ENCODE data around the gene NUP85.
"Not testable (repeated sequence)": the region's sequence is repeated elsewhere in the genome, so short reads cannot be mapped to it uniquely, and the experiment has no call there.

NUP85 gene

DNA sequence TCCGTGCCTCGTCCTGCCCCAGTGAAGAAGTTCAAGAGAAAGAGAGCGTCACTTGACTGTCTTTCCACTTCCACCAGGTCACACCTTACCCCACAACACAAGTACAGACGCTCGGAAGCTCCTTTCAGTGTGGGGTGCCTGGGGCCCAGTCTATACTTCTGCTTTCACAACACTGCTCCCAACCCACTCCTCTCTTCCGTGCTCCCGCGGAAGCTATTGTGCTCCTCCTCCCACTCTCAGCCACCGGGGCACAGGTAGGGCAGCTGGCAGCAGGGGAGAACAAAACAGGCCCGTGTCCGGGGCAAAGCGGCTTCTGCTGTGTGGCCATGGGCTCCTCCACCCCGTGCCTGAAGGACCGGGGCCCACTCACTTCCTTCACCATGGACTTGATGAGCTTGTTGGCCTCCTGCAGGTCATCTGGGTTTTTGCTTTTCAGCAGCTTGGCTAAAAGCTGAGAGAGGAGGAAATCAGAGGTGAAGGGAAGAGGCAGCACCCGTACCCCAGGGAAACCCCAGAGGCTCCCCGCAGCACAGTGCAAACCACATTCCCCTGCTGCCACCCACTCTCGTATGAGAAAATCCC is 37.1 kb downstream of the NUP85 start:
- peak; percentile 63 for DNase-seq

DNA sequence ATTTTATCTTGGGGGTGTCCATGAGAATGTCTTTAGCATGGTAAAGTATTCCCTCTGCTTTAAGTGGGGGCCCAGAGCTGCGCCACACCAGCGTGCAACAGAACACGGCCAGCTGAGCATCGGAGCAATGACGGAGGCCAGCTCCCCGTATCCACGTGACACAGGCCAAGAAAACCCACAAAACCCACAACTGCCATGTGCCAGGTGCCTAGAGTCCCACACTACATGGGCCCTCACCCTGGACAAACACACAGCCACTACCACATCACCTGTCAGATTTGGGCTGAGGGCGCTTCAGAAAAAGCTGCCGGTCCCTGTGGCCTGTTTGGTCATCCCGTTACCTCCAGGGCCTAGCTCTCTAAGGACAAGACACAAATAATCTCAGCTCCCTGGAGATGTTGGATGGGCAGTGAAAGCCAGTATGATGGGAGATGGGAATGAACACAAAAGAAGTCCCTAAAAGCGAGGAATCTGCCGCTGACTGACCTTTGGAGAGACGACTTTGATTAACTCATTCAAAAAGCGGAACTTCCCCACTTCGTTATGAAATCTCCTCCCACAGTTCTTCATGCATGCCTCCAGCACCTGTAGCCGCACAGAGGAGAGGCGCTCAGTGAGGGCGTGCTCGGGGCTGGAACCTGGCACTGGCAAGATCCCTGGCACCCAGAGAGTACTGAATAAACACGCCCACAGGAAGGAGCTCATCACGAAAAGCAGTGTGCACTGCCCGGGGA is 38.8 kb downstream of the NUP85 start:
- DNase-seq, result peak; percentile 16

DNA sequence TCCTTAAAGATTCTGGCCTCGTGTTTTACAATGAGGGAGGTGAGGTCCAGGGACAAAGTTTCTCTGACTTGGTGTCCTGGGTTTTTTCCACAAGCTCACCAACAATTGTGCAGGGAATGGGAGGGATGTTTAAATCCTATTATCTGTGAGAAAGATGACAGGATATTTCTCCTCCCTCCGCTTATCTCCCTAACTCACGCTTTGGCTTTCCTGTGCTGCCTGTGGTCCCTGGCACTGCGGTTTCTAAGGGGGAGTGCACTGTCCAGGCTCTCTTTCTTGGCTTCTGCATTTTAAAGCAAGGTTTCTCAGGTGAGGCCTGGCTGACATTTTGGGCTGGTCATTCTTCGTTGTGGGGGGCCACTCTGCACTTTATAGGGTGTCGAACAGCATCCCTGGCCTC is 39.5 kb downstream of the NUP85 start:
- DNase-seq, result no peak

DNA sequence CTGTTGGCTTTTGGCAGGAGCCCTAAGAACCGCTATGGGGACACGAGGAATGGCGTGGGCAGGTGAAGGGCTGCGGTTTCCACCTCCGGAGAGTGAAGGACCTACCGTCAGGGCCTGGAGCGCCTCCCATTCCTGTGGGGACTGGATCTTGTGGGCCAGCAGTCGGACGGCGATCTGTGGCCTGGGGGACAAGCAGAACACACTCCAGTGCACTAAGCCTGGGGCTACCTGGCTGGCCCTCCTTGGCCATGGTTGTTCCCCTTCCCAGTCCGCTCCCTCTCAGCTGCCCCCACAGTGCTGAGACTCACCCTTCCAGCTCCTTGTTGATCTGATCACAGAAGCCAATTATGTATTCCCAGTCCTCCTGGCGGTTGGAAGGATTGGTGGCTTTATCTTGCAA is 40.9 kb downstream of the NUP85 start:
- DNase-seq, result no peak

DNA sequence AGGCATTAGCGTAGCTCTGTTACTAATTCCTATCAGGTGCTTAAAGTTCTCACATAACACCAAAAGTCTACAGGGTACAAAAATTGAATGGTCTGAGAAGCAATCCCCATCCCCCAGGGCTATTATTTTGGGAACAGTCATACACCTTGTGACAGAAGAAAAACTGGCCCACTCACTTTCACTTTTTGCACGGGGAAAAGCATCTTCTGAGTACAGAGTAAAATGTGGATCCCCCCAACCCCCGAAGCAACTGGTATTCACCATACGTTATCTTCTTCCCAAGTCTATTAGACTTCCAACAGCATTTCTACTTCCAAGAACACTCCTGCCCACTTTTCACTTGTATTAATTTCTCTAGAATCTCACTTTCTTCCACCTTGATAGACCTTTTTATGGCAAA is 44.1 kb downstream of the NUP85 start:
- no peak for DNase-seq

DNA sequence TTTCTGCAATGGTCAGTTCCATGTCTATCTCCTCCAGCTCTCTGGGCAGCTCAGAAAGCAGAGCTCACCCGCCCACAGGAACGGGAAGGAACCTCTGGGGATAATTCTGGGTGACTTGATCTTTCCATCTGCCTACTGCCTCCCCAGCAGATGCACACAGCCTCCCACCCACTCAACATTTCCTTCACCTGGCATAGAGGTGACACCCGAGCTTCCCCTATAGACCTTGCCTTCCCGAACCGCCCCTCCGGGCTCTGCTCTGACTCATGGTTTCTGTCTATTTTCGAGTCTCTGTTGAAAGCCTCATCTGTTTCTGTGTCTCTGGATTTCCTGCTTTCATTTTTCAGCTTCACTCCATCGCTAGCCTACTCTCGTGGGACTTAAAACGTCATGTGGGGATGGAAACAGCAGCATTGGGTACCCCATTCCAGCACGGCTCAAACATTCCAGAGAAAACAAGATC is 44.6 kb downstream of the NUP85 start:
- DNase-seq, result peak; percentile 58

DNA sequence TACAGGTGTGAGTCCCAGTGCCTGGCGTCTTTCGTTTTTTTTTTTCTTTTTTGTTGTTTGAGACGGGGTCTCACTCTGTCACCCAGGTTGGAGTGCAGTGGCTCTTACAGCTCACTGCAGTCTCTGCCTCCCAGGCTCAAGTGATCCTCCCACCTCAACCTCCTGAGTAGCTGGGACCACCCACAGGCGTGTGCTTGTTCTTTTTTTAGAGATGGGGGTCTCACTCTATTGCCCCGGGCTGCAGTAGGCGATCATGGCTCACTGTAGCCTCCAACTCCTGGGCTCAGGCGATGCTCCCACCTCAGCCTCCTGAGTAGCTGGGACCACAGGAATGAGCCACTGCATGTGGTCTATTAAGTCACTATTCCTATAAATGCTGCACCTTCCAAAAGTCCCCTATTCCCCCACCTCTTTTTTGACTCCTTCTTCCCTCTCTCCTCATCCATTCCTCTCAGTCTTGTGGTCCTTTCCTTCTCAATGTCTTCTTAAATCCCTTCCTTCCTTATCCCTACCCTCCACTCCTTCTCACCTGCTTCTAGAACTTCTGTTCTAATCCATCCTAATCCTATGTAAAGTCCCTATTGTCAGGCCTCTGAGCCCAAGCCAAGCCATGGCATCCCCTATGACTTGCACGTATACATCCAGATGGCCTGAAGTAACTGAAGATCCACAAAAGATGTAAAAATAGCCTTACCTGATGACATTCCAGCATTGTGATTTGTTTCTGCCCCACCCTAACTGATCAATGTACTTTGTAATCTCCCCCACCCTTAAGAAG is 46.7 kb downstream of the NUP85 start:
- DNase-seq, result no peak

DNA sequence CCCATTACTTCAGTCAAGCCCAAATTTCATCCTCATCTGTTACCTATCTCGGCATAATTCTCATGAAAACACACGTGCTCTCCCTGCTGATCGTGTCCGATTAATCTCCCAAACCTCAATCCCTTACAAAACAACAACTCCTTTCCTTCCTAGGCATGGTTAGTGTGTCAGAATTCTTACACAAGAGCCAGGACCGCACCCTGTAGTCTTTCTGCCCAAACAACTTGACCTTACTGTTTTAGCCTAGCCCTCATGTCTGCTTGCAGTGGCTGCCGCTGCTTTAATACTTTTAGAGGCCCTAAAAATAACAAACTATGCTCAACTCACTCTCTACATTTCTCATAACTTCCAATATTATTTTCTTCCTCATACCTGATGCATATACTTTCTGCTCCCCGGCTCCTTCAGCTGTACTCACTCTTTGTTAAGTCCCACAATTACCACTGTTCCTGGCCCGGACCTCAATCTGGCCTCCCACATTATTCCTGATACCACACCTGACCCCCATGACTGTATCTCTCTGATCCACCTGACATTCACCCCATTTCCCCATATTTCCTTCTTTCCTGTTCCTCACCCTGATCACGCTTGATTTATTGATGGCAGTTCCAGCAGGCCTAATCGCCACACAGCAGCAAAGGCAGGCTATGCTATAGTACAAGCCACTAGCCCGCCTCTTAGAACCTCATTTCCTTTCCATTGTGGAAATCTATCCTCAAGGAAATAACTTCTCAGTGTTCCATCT is 50.6 kb downstream of the NUP85 start:
- not testable (repeated sequence) for DNase-seq

DNA sequence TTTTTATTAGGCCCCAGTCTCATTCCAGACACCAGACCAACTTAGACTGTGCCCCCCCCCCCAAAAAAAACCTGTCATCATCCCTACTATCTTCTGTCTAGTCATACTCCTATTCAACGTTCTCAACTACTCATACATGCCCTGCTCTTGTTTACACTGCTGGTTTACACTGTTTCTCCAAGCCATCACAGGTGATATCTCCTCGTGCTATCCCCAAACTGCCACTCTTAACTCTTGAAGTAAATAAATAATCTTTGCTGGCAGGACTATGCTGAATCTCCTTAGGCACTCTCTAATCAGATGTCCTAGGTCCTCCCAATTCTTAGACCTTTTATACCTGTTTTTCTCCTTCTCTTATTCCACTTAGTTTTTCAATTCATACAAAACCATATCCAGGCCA is 51.7 kb downstream of the NUP85 start:
- not testable (repeated sequence) for DNase-seq

DNA sequence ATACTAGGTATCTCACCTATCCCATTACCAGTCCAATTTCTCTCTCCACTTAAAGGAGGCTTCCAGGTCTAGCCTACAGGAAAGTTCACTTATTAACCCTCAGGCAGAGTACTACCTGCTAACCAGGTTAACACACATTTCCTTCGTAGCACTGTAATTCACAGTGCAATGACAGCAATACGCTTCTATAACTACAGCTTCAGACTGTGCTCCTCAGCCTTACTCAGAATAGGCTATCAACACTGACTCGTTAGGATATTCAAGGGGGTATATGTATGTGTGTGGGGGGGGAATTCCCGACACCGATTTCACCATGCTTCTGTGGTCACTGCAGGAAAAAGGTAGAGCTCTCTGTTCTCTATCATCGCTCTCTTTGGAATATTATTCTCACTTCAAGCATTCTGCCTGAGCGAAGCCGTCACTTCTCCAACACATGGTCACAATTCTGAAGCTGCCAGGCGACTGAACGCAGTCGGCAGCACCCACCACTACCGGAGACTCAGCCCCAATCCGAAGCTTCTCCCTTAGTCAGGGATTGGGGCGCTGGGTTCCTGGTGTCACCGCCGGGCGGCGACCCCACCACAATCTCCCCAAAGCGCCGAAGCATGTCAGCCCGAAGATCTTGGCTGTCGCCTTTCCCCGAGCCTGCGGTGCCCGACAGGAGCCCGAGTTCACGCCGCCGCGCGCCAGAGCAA is 55.3 kb downstream of the NUP85 start:
- peak; percentile 68 for DNase-seq

DNA sequence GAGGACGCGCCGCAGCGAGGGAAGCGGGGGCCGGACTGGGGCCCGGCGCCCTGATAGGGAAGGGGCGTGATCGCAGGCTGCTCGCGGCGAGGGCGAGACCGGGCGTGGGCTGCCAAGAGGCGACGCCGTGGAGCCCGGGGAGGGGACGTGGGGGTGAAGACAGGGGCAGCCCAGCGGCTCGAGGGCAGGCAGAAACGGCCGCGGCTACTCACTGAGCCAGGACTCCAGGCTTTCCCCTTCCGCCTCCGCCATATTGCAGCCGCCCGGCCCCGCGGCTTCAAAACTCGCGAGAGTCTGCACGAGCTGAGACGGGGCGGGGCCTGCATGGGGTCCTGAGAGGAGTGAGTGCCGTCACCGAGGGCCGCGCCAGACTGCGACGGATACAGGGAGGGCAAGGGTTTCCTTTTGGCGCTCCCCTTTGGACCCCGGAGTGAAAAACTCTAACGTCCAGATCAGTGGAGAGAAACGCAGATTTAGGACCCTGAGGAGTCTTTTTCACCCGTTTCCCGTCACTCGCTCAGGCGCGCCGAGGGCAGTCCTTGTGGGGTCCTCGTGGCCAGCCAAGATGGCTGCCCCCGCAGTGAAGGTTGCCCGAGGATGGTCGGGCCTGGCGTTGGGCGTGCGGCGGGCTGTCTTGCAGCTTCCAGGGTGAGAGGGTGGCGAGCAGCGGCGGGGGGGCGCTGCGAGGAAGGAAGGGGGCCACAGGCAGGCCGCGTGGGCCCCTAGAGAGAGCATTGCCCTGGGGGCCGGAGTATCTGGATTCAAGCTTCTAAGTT is 56.0 kb downstream of the NUP85 start, which contains the start of the genes GGA3 and MRPS7:
Gene GGA3 (minus strand): TSS at position 271 of the 776 bp plus-strand sequence. CDS start 19 bp downstream, at position 252.
Gene MRPS7 (plus strand): TSS at position 544 of the 776 bp plus-strand sequence. CDS start 22 bp downstream, at position 566.
- peak; percentile 96 for DNase-seq

DNA sequence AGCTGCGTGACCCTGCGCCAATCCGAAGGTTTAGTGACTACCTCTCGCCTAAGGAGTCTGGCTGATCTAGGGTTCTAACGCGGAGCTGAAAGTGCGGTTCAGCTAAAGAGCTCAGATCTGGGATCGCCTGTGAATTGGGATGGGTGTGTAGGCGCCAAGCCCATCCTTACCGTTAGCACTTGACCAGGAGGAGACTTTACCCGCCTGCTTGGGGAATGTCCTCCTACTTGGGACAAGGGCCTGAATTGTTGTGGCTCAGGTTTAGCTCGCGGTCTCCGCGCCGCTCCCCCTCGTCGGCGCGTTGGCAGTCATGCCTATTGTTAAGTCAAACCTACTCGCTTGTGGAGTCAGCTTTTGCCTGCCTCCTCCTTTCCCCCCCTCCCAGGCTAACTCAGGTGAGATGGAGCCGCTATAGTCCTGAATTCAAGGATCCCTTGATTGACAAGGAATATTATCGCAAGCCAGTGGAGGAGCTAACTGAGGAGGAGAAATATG is 56.7 kb downstream of the NUP85 start:
- DNase-seq, result no peak

DNA sequence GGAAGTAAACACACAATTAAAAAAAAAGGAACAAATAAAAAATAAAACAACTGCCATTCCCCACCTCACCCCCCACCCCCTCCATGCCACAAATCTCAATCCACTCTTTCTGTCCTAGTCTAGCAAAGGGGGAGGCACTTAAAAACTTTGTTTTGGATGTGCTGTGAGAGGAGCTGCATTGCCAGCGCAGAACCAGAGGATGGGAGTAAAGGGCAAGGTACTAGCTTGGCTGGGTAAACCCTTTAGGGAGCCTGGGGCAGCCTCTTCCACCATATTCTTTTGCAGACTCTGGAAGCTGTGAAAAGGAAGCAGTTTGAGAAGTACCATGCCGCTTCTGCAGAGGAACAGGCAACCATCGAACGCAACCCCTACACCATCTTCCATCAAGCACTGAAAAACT is 57.6 kb downstream of the NUP85 start:
- no peak for DNase-seq

DNA sequence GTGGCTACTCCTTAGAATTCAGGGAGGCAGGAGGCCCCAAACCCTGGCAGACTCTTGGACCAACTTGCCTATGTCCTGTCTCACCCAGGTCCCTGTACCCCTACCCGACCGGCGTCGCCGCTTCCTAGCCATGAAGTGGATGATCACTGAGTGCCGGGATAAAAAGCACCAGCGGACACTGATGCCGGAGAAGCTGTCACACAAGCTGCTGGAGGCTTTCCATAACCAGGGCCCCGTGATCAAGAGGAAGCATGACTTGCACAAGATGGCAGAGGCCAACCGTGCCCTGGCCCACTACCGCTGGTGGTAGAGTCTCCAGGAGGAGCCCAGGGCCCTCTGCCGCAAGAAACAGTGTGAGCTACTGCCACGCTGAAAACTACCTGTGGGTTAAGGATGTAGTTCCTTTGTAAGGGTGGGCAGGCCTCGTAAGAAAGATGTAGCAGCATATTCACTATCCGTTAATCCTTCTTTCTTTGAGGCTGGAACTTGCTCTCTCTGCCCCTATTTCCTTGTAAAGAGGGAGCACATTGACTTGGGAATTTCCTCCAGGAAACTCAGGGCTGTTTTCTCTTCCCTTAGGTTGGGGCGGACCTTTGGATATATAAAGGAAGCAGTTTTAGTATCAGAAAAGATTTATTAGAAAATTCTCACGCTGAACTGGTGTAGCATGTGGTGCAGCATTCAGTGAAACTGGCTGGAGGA is 60.3 kb downstream of the NUP85 start:
- no peak for DNase-seq

DNA sequence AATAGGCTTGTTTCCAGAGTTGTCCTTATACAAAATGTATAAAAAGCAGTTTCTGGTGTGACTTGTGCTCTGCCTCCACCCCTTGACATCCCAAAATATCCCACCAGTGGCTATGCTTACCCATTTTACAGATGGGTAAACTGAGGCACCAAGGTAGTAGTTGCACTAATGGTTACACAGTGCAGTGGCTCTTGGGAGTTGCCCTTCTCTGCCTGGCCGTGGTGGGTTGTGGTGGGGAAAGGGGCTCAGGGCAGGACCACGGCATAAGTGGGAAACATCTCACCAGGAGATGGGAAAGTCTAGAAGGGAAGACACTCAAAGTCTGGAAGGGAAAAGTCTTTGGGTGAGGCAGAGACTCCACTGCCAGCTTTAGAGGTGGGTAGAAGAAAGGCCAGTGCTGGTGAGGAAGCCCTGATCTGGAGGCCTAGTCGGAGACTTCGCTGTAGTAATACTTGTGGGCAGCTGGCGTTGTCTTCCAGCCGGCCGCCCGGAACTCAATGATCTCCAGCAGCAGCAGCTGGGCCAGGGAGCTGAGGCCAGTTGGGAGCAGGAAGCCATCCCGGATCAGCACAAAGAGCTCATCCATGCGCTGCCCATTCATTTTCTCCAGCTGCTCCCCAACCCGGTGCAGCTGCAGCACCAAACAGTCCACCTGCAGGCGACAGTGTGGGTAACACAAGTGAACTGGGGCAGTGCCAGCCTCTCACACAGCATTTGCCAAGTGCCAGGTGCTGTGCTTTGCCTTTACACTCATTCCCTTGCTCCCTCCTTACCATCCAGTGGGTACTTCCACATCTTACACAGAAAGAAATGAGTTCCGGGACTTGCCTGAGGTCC is 61.1 kb downstream of the NUP85 start:
- DNase-seq, result no peak

DNA sequence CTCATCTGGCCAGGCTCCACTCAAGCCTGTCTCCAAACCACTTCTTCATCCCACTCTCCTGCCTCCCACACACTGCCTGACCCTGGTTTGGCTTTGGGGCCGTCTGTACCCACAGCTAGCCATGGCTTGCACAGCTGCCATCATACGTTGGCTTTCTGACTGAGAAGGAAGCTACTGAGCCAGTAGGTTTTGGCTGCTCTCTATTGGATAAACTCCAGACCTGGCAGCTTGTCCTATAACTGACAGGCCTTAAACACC is 61.6 kb downstream of the NUP85 start:
- DNase-seq, result no peak

DNA sequence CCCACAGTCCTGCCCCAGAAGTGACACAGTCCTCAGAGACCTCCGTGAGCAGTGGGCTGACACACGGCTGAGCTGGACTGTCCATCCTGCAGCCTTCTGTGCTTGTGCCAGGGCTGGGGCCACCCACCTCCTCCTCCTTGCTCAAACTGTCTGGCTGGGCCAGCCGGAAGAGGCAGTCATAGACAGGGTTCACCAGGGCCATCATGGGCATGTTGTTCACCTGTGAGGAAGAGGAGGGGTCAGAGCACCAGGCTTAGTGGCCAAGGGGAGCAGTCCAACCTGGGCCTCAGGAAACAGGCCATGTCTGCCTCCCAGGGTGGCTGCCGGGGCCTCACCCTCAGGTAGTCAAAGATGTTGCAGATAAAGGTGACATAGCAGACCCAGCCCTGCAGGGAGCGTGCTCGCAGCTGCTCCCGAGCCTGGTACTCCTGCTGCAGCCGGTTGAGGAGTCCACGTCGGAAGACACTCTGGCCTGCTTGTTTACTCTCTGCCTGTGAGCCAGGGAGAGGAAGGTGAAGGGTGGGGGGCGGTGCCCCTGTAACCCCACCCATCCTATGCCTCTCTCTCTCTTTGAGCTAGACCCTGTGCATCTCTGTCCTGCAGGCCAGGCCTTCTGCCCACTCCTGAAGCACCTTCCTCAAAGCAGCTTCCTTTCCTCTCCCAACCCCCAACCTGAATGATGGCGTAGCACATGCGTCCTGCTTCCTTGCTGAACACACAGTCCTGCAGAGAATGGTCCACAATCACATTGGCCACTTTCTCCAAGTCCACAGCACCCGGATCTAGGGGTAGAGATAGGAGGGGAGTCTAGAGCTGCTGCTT is 62.1 kb downstream of the NUP85 start:
- no peak for DNase-seq

DNA sequence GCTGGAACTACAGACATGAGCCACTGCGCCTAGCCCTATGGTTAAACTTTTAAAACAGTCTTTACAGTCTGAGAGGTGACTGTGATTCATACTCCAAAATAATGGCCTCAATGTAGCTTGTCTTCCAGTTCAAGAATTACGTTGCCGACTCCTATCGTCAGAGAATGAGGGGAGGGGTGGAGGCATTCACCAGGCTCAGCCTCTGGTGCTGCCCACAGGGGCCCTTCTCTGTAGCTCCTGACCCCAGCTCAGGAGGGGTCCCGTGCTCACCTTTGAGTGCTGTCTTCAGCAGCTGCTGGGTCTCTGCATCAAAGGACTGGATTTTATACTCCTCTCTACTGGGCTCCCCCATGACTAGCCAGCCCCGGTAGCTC is 64.4 kb downstream of the NUP85 start:
- DNase-seq, result no peak

Measured in CD4-positive, alpha-beta T cell treated with Interleukin-10 for 1 hour (primary cell).